AG08395 (cell line): ENCODE data around the gene CTSC.
"Not testable (repeated sequence)": the region's sequence is repeated elsewhere in the genome, so short reads cannot be mapped to it uniquely, and the experiment has no call there.

Experiments used
- DNase-seq: peaks from one replicate; pipeline ENCODE4 v3.0.0; 2012; ENCODE audit warnings: mixed read lengths, low spot score

Gene CTSC

GRCh38 chr11:88281317-88281712 lies 56.2 kb downstream of the CTSC start:
- DNase-seq, result peak; percentile 10

DNA sequence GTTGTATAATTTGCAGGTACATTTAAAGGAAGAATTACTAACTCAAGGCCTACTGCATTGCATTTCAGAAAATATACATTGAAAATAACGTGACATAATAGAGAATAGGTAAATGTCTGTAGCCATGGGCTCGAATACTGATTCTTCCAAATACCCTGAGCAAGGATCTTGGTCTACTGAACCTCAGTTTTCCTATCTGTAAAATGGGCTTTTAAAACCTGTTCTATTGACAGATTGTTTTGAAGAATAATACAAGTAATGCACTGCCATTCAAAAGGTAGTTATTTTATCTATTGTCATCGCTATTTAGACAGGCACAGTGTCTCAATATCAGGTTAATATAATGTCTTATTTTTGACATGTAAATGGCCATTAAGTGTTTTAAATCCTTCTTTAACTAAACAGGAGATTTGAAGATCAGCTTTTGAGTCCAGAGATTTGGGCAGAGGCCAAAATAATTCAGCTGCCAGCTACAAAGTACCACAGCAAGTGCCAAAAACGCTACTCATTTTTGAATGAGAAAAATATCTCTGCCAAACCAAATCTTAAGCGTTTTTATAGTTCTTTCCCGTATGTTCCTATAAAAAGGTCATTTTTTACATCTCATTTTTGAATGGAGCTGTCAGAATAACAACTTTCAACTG lies 56.7 kb downstream of the CTSC start:
- DNase-seq, result no peak

- DNase-seq, result no peak
Measured at GRCh38 chr11:88277349-88277915, 60.1 kb downstream of the CTSC start.

DNA sequence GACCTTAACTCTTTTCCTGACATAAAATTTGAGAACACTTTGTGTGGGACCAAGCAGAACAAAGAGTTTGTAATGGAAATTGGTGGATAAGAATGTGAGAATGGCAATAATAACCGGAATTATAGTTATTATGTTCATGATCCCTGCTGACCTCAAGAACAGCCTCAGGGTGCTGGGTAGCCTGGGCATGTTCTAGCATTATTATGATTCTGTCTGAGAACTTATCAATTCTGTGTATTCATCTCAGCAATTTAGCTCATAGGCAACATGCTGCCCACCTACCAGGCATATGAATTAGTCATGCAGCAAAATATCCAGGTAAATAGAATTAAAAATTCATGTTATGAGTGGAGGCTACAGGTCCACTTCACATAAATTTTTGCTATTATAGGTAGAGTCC lies 61.9 kb downstream of the CTSC start:
- DNase-seq, result no peak

DNA sequence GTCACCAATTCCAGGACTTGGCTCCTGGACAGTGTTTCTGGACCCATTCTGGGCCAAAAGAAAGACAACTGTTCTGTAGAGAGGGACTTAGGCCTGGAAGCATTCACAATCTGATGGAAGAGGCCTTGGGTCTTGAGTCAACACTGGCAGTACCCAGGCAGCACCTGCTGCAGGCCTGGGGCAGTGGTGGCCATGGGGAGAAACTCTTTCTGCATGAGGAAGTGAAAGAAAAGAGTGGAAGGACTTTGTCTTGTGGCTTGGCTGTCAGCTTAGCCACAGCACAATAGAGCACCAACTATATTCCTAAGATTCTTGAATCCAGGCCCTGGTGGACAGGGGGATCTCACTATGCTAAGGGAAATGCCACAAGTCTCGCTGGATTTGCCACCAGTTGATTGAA lies 70.6 kb downstream of the CTSC start:
- DNase-seq, result no peak

- DNase-seq, result no peak
Measured at GRCh38 chr11:88266157-88266556, 71.4 kb downstream of the CTSC start.

- DNase-seq, result no peak
Measured at GRCh38 chr11:88259431-88259830, 78.1 kb downstream of the CTSC start.

DNA sequence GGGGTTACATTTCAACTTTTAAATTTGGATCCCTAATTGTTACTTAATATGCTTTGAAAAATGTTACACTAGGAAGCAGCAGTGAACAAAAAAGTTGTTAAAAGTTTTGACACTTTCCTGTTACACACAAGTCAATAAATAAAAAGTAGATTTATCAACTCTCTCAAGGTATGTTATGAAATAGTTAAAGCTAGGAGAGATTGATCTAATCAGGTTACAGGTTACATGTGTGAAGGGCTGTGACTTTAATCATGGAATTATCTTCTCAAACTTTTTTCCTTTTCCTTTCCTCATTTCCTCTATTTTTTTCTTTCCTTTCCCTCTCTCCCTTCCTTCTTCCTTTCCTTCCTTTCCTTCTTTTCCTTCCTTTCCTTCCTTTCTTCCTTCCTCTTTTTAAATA lies 85.3 kb downstream of the CTSC start:
- DNase-seq, result no peak

DNA sequence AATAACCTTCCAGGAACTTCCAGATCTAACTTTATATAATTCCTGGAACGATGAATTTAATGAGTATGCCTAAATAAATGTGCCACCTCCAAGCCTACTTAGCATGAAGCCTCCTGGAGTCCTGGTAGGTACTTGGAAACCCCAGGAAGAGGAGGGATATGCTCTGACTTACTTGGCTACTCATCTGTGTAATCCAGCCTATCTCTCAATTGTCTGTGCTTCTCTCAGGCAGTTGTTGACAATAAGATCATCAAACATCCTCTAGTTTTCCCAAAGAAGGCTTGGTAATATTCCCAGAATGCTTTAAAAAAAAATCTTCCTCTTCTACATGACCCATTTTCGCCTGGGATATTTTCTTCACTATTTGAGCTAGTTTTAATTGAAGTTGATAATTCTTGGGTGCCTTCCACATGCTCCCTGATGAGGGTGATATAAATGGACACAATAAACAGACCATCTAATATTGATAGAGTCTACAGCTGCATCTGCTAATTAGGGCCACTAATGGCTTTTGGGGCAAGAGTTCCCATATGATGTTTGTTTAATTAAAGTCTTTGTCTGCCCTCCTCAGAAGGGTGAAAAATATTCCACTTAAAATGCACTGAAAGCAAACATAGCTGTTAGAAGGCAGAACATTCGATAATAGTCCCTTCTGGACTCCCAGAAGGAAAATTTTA lies 86.8 kb downstream of the CTSC start:
- DNase-seq, result no peak

- no peak for DNase-seq
Measured at GRCh38 chr11:88249706-88250105, 87.8 kb downstream of the CTSC start.

- peak; percentile 88 for DNase-seq
Measured at GRCh38 chr11:88246696-88247095, 90.8 kb downstream of the CTSC start.

DNA sequence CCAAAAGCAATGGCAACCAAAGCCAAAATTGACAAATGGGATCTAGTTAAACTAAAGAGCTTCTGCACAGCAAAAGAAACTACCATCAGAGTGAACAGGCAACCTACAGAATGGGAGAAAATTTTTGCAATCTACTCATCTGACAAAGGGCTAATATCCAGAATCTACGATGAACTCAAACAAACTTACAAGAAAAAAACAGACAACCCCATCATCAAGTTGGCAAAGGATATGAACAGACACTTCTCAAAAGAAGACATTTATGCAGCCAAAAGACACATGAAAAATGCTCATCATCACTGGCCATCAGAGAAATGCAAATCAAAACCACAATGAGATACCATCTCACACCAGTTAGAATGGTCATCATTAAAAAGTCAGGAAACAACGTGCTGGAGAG lies 92.0 kb downstream of the CTSC start:
- not testable (repeated sequence) for DNase-seq
